C4-2B (cell line): ENCODE measurements around the gene HOXA2.

Source experiments
- CTCF ChIP-seq: fragments of 450-650 bp; conservative IDR thresholded peaks from 2 replicates; pipeline ENCODE4 v1.5.1; 2017; ENCODE audit warnings: mild to moderate bottlenecking
- ZFX ChIP-seq: fragments of 450-650 bp; IDR thresholded peaks from 2 replicates; pipeline ENCODE4 v1.6.1; 2017

- TF ChIP-seq CTCF (no peak), ZFX (no peak)
Measured at GRCh38 chr7:27111751-27112277, 9.3 kb upstream of the HOXA2 start.
